RKO (cell line): ENCODE results near the gene HRCT1.
A peak's percentile ranks its signal among the peaks of the same experiment; 100 is the strongest.
"Not testable (repeated sequence)": the region's sequence is repeated elsewhere in the genome, so short reads cannot be mapped to it uniquely, and the experiment has no call there.

Source experiments
- DNase-seq: peaks from one replicate; pipeline ENCODE4 v3.0.0-alpha.2; 2016; ENCODE audit warnings: low spot score

The HRCT1 gene

DNA sequence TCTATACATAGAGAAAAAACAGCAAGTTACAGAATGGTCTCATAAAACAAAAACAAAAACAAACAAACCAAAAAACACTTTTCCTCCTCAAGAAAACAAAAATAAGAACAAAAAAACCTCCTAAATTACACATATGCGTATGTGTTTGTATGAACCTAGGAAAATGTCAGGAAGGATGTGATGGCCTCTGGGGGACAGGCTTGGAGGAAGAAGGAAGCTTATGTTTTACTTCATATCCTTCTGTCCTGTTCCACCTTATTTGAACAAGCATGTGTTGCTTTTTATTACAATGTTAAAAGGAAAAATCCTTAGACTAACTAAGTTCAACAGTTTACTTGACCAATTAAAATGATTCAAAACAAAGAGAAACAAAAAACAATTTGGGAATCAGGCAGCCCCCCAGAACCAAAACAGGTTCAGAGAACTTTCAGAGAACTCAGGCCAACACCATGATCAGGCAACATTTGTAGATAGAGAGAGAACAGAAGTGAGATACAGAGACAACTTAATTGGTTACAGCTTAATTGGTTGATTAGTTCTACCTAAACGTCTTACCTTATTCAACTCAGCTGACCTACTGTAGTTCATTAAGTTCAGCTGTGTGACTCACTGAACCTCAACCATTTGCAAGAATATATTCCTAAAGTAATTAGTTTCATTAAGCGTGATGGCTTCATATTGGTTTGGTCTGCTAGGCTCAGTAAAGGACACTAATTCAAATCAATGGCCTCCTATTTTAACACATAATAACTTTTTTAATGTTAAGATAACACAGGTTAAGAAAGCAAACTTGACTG is 13.4 kb downstream of the HRCT1 start:
- no peak for DNase-seq

DNA sequence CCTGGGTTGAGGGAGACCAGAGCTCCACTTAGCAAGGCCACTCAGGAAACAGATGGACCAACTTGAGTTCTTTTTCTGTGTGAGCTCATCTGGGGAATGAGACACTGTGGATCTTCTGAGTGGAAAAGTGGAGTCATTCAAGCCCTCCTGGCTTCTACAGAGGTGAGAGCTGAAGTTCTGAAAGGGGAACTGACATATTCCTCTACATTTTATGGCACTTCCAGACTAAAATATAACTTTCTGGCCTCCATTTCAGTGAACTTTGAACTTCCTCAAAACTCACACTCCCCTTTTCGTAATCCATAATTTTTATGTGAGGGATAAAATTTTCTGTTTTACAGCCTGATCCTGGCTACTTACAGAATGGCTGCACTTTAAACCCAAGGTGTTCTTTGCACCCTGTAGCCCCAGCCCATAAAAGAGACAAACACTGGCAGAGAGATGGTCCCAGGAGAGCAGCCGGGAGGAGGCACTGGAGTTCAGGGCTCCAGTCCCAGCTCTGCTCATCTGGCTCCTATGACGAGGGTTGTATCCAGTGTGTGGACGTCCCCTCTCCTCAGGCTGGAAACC is 14.1 kb downstream of the HRCT1 start:
- DNase-seq = no peak

DNA sequence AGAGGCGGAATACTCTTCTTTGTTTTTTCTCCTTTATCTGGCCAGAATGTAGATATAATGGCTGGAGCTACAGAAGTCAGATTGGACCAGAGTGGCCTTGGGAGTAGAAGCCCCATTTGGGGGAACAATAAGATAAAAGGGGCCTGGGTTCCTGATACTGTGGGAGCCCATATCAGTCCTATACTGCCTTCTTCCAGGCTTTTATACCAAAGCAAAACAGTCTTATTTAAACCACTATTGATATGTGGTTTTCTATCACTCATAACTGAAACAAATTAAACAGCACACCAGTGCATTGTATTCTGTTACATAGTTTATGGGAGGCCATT is 17.6 kb downstream of the HRCT1 start:
- no peak for DNase-seq

DNA sequence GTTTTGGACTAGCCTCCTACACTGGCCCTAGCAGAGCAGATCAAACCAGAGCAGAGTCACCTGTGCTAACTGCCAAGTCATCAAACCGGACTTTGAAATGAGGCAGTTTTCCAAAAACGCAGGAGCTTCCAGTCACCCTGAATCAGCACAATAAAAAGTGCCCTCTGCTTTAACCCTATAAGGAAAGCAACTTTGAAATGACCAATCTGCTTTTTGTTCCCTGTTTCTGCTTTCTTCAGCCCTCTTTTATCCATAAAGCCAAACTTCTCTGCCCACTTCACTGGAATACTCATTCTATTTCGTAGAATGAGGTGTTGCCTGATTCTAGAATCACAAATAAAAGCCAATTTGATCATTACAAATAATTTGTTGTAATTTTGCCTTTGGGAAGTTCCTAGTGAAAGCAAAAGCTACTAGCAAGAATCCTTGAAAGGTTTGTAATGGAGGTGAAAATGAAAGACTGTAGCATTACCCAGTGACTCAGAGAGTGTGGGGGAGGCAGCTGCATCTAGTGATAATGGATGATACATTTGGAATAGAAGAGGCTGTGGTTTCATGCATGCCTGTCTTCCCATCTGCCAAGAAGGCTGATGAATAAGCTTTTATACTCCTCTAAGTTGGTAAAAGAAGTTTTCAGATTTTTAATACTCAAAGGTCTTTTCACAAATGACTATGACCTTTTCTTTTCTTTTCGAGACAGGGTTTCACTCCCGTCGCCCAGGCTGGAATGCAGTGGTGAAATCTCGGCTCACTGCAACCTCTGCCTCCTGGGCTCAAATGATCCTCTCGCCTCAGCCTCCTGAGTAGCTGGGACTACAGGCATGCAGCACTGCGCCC is 18.1 kb downstream of the HRCT1 start:
- peak; percentile 95 for DNase-seq

DNA sequence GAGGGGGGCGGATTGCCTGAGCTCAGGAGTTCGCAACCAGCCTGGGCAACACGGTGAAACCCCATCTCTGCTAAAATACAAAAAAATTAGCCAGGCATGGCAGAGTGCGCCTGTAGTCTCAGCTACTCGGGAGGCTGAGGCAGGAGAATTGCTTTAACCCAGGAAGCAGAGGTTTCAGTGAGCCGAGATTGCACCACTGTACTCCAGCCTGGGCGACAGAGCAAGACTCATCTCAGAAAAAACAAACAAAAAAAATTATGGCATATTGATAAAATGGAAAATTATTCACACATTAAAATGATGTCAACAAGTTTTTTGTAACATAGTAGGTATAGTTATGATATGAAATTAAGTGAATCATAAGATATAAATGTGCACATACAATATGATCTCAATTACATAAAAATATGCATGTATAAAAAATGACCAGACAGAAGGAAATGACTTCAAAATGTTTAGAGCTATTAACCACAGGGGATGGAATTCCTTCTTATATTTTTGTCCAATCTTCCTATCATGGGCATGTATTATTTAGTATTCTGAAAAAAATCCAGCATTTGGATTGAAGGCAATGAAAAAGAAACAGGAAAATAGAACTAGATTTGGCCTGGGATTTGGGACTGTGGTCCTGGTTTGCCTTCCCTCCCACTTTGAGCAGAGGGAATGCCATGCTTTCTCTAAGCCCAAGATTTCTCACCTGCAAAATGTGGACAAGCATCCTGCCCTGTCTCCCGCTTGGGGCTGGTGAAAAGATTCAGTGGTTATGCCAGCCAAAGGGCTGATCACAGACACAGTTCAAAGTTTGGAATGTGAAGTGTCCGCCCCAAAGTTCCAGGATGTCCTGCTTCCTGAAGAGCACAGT is 22.8 kb downstream of the HRCT1 start:
- no peak for DNase-seq

DNA sequence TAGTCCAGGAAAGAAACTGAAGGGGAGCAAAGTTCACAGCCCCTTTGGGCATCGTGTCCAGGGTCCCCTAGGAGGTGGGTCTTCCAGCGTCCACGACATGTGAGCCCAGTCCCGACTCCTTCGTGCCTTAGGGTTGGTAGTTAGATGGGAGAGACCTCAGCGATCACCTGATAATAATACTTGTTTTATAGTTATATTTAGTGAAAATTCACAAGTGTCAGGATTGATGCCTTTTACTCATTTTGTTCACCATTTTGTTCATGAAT is 23.4 kb downstream of the HRCT1 start:
- DNase-seq = no peak

DNA sequence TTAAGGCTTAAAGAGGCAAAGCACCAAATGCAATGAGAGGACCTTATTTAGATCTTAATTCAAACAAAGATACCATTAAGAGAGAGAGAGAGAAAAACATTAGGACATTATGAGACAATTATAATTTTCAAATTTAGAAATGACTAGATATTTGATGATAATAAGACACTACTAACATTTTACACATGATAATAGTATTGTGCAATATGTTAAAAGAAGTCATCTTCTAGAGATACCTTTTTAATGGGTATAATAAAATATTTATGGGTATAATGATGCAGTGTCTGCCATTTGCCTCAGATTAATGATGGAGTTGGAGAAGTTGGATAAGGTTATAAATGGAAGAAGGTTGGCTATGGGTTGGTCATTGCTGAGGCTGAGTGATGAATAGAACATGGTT is 24.5 kb downstream of the HRCT1 start:
- no peak for DNase-seq

DNA sequence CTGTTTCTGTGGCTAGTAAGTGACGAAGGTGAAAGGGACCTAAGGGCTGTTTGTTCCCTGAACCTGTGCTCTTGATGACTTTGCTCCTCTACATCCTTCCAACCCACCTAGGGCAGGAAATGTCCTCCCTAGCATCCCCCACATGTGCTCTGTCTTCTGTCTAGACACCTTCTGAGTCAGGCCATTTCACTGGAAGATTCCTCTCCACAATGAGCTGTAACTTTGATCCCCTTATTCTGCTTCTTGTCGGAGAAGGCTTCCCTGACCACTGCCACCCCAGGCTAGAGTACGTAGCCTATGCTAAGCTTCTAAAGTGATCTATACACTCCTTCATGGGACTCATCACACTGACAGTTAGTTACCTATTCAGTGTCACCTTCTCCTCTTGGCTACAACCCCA is 25.0 kb downstream of the HRCT1 start:
- no peak for DNase-seq

DNA sequence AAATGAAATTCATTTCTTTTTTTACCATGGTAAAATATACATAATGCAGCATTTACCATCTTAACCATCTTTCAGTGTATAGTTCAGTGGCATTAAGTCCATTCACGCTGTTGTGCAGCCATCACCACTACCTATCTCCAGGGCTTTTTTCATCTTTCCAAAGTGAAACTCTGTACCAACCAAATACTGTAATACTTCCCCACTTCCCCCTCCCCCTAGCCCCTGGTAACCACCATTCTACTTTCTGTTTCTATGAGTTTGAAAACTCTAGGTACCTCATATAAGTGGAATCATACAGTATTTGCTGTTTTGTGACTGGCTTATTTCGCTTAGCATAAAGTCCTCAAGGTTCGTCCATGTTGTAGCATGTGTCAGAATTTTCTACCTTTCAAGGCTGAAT is 26.7 kb downstream of the HRCT1 start:
- no peak for DNase-seq

DNA sequence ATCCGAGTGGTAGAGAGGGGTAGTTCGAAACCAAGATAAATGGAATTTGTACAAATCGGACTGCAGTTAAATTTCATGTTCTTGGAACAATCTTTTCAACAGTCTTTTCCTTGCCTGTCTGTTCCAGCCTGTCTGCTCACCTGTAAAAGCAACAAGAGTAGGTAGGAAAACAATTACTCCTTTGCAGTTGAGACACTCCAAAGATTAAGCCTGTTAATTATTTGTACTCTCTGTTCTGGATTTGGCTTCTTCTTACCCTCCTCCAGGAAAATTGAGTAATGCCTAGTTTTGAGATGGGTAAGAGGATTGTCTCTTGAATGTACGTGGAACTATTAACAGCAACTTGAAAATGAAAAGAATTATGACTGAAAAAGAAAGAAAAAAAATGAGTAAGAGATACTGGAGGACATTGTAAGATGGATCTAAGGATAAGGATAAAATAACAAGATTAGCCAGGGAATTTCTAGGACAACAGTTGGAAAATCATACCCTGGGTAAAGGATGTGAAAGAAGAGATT is 27.6 kb downstream of the HRCT1 start:
- DNase-seq = no peak

DNA sequence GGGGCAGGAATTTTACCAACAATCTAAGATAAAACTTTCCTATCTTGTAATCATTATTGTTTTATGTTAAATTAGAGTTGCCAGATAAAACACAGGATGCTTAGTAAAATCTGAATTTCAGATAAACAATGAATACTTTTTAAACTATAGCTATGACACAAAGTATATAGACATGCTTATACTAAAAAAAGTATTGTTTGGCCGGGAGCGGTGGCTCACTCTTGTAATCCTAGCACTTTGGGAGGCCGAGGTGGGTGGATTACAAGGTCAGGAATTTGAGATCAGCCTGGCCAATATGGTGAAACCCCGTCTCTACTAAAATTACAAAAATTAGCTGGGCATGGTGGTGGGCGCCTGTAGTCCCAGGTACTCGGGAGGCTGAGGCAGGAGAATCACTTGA is 28.1 kb downstream of the HRCT1 start:
- not testable (repeated sequence) for DNase-seq

DNA sequence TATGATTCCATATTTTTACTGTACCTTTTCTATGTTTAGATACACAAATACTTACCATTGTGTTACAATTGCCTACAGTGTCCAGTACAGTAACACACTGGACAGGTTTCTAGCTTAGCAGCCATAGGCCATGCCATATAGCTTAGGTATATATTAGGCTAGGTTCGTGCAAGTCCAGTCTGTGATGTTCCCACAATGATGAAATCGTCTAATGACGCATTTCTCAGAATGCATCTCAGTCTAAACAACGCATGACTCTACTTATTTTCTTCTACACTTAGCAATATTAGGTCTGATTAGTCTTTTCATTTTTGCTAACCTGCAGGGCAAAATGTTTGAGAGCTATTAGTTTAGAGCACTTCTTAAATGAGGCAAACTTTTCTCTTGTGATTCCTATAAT is 29.3 kb downstream of the HRCT1 start:
- DNase-seq = no peak

DNA sequence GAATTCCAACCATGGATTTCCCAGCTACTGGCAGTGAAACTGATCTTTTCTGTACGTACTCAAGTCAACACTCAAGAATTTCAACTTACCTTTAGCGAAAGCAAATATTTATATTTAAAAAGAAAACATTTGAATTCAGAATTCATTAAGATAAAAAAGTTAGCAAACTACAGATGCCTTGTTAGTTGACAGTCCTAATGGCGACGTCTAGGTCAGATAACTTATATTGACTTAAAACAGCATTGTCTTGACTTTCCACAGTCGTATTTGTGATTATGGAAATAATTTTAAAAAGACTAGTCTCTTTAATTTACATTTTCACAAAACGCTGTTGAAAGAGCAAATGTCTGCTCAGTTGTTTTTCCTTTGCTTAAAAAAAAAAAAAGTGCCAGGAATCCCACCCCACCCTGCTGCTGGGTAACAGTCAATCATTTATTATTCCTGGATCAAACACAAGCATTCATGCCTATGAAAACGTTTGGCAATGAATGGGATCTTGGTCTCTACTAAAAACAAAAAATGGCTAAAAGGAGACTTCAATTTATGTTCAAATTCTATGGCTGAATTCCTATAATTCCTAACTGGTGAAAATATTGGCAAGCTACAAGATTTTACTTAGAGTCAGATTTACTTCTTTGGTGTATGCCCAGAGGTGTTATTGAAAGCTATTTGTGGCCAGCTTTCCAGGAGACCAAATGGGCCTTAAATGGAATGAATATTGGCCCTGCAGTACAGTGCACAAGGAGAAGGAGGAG is 29.9 kb downstream of the HRCT1 start:
- no peak for DNase-seq

DNA sequence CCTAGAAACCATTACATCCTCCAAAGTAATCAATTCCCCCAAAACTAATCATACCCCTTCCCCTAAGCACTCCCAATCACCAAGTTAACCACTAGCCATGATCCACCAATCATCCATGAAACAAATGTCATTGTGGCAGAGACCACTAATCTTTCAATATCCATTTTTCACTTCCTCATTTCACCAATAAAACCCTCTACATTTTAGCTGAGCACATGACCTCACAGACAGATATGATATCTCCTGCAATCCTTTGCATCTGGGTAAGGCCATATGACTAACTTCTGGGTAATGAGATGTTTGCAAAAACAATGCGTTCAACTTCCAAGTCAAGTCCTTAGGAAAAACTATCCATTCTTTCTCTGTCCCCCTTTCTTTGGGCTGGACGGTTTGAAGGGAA is 31.2 kb downstream of the HRCT1 start:
- no peak for DNase-seq

DNA sequence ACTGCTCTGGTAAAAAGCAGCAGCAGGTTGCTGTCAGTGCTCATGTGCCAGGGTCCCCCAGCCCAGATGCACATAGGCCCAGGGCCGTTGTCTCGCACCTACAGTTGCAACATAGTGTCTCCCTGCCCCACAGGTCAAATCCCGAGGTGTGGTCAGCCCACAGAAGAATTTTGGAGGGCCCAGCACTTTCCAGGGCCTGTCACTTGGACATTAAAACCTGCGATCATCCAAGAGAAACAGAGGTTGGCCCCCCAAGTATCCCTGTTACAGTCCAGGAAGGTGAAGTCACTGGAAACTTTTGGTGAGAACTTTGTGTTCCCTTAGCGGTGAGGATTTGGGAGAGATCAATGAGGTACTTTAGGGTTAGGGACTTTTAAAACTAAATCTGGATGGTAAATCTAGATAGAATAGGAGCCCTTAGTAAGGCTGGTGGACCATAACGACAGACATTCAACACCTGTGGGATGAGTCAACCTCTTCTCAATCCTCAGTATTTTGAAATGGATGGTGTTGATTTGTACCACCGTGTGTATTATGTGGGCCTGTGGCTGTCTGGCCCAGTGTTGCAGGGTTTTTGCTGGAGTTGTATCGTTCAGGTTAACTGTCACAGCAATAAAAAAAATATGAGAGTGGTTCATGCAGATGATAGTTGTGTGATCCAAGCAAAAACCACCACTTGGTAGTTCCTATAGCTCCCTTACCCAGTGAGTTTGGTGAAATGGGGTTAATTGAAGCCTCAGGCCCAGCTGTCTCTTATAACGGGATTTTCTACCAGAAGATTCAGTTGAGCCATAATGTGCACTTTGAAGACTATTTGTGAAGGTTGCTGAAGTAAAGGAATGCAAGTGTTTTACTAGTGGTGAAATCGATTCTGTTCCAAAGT is 32.7 kb downstream of the HRCT1 start:
- DNase-seq = no peak

DNA sequence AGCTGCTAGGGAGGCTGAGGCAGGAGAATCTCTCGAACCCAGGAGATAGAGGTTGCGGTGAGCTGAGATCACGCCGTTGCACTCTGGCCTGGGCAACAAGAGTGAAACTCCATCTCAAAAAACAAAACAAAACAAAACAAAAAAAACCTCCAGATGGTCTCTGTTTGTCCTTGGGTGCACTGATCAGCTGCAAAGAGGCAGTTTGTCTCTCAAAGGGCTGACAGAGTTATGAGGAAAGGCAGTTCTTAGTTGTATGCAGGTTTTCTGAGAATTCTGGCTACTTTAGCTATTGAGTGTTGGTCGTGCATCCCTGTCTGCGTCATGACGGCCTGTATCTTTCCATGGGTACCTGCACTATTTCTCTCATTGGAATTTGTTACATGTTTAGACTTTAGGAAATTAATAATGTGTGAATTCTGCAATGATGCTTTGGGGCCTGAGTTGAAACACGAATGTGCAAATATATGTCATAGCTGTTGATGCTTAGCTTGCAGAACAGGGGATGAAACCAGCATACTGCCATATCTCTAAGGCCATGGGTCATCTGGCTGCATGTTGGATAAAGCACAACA is 33.8 kb downstream of the HRCT1 start:
- DNase-seq = no peak

DNA sequence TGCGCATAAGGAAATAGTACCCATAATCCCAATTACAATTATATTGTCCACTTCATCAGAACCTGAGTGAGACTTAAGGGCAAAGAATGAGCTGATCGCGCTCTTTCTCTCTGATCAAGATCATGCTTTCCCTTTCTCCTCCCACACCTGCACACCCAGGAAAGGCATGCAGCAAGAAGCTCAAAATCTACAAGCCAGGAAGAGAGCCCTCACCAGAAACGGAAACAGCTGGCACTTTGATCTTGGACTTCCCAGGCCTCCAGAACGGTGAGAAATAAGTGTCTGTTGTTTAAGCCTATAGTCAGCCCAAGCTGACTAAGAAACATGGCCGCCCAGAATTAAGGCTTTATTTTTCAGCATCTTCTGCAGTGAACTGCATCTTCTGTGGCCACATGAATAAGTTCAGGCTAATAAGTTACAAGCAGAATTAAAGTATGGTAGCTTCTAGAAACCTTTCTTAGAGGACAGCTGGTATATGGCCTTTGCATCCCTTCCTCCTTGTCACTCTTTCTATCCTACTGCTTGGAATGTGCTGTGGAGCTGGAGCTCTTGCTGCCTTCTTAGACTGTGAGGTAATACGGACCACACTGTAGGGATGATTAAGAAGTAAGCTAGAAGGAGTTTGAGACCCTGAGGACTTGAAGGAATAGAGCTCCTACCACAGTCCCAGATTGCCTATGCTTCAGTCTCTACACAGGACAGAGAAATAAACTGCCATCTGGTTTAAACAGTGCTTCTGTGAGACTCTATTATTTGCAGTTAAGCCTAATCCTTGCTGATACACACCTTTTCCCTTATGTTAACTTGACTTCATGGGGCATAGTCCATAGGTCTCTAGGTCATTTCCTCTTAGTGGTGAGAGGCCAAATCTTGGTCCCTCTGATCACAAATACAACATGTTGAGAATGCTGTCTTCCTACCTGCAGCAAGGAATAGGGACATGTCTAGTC is 34.7 kb downstream of the HRCT1 start:
- no peak for DNase-seq

DNA sequence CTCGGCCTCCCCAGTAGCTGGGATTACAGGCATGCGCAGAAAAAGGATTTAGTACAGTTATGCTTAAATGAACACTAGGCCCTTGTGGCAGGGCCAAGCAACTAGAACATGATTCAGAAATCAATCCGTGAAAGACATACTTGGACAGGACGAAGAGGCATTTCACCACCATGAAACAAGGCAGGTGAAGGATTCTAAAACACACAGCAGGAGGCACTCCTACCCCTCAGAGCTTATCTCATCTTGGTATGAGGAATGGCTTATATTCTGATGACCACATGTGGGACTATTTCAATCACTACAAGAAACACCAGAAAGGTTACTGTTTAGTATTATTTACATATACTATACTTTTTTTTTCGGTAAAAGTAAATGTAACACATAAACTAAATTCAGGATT is 36.3 kb downstream of the HRCT1 start:
- DNase-seq = no peak

DNA sequence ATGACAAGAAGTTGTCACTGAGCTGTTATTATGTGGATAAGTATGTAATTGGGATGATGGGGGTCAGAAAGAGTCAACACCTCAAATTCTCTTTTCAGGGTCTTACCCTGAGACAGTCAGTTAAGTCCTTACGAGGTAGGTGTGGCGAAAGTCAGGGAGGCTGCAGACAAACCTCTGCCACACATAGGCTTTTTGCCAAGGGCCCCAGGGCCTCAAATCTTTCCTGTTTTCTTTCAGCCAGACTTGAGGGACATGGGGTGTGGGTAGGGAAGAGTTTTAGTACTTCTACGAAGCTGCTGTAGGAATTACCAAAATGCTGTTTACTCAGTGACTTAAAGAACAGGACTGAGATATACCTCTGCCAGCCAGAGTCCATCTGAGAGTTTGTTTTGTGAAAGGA is 38.2 kb downstream of the HRCT1 start:
- no peak for DNase-seq
